Sigmoid colon (tissue), 4 donors: ENCODE measurements around the gene SLC9A9.

ENCODE experiments used
- CTCF ChIP-seq, 4 experiments: fragments of 450-650 bp in 3 of 4; fragments of 200-600 bp in 1 of 4; IDR thresholded peaks; one replicate each; pipeline ENCODE4 v1.5.1; 2016 to 2019; ENCODE audit warnings: antibody characterized with exemption in 4 of 4, mild to moderate bottlenecking in 3 of 4, moderate library complexity in 2 of 4
- EP300 ChIP-seq, 4 donors: sonication (generic); formaldehyde crosslinking; IDR thresholded peaks; one replicate each; pipeline ENCODE4 v1.6.1; 2017; ENCODE audit warnings: antibody characterized with exemption in 4 of 4

GRCh38 chr3:143763564-143764162, 84.6 kb downstream of the SLC9A9 start:
- TF ChIP-seq CTCF (IDR thresholded peaks at IDR 0.05) (no peak), EP300 (IDR thresholded peaks at IDR 0.05) (no peak)
